ENCODE measurements around the gene EVC2.

EVC2 gene

DNA sequence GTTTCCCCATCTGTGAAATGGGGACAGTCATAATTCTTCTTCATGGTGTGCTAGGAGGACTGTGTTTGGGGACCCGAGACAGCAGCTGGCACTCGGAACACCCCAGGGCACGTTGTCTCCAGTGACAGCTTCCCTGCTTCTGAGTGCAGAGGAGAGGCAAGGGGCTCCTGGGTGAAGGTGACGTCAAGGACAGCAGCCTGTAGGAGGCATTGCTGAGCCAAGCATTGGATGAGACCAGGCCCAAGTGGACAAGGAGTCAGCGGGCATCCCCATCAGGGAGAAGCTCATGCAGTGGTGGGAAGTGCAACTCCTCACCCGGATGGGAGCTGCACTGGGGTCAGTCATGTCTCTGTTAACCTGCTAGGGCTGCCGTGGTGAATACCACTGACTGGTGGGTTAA, 48.7 kb upstream of the EVC2 start:
- H3K27me3 ChIP-seq (ENCODE audit: insufficient read depth, low read length, poor library complexity, severe bottlenecking) = no peaks in the 10 kb centered on the region
- no peaks in the 10 kb centered on the region for H3F3A ChIP-seq (ENCODE audit: low read depth)
- H3K9me3 ChIP-seq (ENCODE audit: insufficient read depth, low read depth, low read length) = peaks cover 11% of the 10 kb centered on the region; the same call in 1 of the 2 replicates
- no peak overlapping the region for H3K4me3 ChIP-seq (ENCODE audit: low read length, poor library complexity, severe bottlenecking)
- no peaks in the 10 kb centered on the region for H3K79me2 ChIP-seq (ENCODE audit: insufficient read depth, low read length)
- H2AFZ ChIP-seq (ENCODE audit: low read length) = no peak overlapping the region
- H3K4me2 ChIP-seq (ENCODE audit: low read depth, low read length, poor library complexity, severe bottlenecking) = no peak overlapping the region
- no peaks in the 10 kb centered on the region for H4K20me1 ChIP-seq (ENCODE audit: insufficient read depth, low read length, poor library complexity, severe bottlenecking)
- H3K36me3 ChIP-seq (ENCODE audit: insufficient read depth, low read length) = no peaks in the 10 kb centered on the region
- H3K9ac ChIP-seq (ENCODE audit: low read depth, low read length, poor library complexity, severe bottlenecking) = no peak overlapping the region
- H3K9me2 ChIP-seq (replicated peaks; ENCODE audit: low read depth, low read length) = no peaks in the 10 kb centered on the region
- no peaks in the 10 kb centered on the region for H3K4me1 ChIP-seq (ENCODE audit: insufficient read depth, low read length, poor library complexity, severe bottlenecking)
- TF ChIP-seq, protein P1, sequence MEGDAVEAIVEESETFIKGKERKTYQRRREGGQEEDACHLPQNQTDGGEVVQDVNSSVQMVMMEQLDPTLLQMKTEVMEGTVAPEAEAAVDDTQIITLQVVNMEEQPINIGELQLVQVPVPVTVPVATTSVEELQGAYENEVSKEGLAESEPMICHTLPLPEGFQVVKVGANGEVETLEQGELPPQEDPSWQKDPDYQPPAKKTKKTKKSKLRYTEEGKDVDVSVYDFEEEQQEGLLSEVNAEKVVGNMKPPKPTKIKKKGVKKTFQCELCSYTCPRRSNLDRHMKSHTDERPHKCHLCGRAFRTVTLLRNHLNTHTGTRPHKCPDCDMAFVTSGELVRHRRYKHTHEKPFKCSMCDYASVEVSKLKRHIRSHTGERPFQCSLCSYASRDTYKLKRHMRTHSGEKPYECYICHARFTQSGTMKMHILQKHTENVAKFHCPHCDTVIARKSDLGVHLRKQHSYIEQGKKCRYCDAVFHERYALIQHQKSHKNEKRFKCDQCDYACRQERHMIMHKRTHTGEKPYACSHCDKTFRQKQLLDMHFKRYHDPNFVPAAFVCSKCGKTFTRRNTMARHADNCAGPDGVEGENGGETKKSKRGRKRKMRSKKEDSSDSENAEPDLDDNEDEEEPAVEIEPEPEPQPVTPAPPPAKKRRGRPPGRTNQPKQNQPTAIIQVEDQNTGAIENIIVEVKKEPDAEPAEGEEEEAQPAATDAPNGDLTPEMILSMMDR (conservative IDR thresholded peaks at IDR 0.05; ENCODE audit: low read length) = no peak
- TF ChIP-seq EZH2phosphoT487 (IDR thresholded peaks at IDR 0.05; ENCODE audit: borderline replicate concordance) = no peak

- Histone ChIP-seq H3K4me3 (ENCODE audit: low read length, poor library complexity, severe bottlenecking) (no peak overlapping the region), H4K20me1 (ENCODE audit: insufficient read depth, low read length, poor library complexity, severe bottlenecking) (no peaks in the 10 kb centered on the region), H3K36me3 (ENCODE audit: insufficient read depth, low read length) (no peaks in the 10 kb centered on the region), H3K27me3 (ENCODE audit: insufficient read depth, low read length, poor library complexity, severe bottlenecking) (no peaks in the 10 kb centered on the region), H3K9me2 (replicated peaks; ENCODE audit: low read depth, low read length) (no peaks in the 10 kb centered on the region), H3F3A (ENCODE audit: low read depth) (no peaks in the 10 kb centered on the region), H2AFZ (ENCODE audit: low read length) (no peak overlapping the region), H3K9me3 (ENCODE audit: insufficient read depth, low read depth, low read length) (peaks cover 11% of the 10 kb centered on the region; the same call in 1 of the 2 replicates), H3K4me2 (ENCODE audit: low read depth, low read length, poor library complexity, severe bottlenecking) (no peak overlapping the region), H3K9ac (ENCODE audit: low read depth, low read length, poor library complexity, severe bottlenecking) (no peak overlapping the region), H3K79me2 (ENCODE audit: insufficient read depth, low read length) (no peaks in the 10 kb centered on the region), H3K4me1 (ENCODE audit: insufficient read depth, low read length, poor library complexity, severe bottlenecking) (no peaks in the 10 kb centered on the region)
- TF ChIP-seq EZH2phosphoT487 (IDR thresholded peaks at IDR 0.05; ENCODE audit: borderline replicate concordance) = no peak
- TF ChIP-seq, protein P1 (conservative IDR thresholded peaks at IDR 0.05; ENCODE audit: low read length) = no peak
Observed at GRCh38 chr4:5756271-5756670, 47.9 kb upstream of the EVC2 start.

DNA sequence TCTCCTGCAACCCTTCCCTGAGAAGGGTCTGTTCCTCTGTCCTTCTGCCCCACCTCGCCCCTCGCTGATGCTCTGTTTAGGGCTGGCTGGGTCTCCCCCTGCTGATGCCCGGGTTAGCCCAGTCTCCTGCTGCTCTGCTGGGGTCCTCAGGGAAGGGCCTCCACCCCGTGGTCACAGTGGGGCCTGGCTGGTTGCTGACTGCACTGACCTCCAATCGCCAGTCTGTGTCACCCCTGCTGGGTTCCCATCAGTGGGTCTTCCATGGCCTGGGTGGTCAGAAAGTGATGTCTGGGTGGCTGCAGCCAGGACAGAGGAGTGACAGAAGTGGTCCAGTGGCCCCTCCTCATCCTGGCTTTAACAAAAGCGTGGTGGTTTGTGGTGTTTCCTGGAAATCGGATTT, 47.3 kb upstream of the EVC2 start:
- Histone ChIP-seq H3K79me2 (ENCODE audit: insufficient read depth, low read length) (no peaks in the 10 kb centered on the region), H3K4me2 (ENCODE audit: low read depth, low read length, poor library complexity, severe bottlenecking) (no peak overlapping the region), H3K4me3 (ENCODE audit: low read length, poor library complexity, severe bottlenecking) (no peak overlapping the region), H3K4me1 (ENCODE audit: insufficient read depth, low read length, poor library complexity, severe bottlenecking) (no peaks in the 10 kb centered on the region), H2AFZ (ENCODE audit: low read length) (no peak overlapping the region), H3K27me3 (ENCODE audit: insufficient read depth, low read length, poor library complexity, severe bottlenecking) (no peaks in the 10 kb centered on the region), H3K9ac (ENCODE audit: low read depth, low read length, poor library complexity, severe bottlenecking) (no peak overlapping the region), H3F3A (ENCODE audit: low read depth) (no peaks in the 10 kb centered on the region), H3K9me2 (replicated peaks; ENCODE audit: low read depth, low read length) (no peaks in the 10 kb centered on the region), H4K20me1 (ENCODE audit: insufficient read depth, low read length, poor library complexity, severe bottlenecking) (no peaks in the 10 kb centered on the region), H3K9me3 (ENCODE audit: insufficient read depth, low read depth, low read length) (peaks cover 11% of the 10 kb centered on the region; the same call in 1 of the 2 replicates), H3K36me3 (ENCODE audit: insufficient read depth, low read length) (no peaks in the 10 kb centered on the region)
- no peak for TF ChIP-seq EZH2phosphoT487 (IDR thresholded peaks at IDR 0.05; ENCODE audit: borderline replicate concordance)
- TF ChIP-seq, protein P1 (conservative IDR thresholded peaks at IDR 0.05; ENCODE audit: low read length) = no peak
